ENCODE measurements around the gene NXN. TPM values are rescaled to one million over a fixed set of nuclear protein-coding genes. Genes with fewer than 3 reads are reported as not detected.
A peak's percentile ranks its signal among the peaks of the same experiment; 100 is the strongest.
"Not testable (repeated sequence)": the region's sequence is repeated elsewhere in the genome, so short reads cannot be mapped to it uniquely, and the experiment has no call there.

The NXN gene
- total RNA-seq, 2 donors from 2014 or later = 0.37 to 0.95 TPM

GRCh38 chr17:896454-896853 lies 83.1 kb downstream of the NXN start:
- Mint-ChIP-seq H3K36me3 (ENCODE audit: low read depth) (no peaks in the 10 kb centered on the region), H3K4me3 (no peak overlapping the region), H3K27ac (no peak overlapping the region), H3K4me1 (no peaks in the 10 kb centered on the region), H3K9me3 (no peaks in the 10 kb centered on the region), H3K27me3 (peaks cover 27% of the 10 kb centered on the region)
- ATAC-seq (replicated peaks) = no peak

- H3K27ac Mint-ChIP-seq = no peak overlapping the region
- no peaks in the 10 kb centered on the region for H3K4me1 Mint-ChIP-seq
- ATAC-seq (replicated peaks) = no peak
- H3K36me3 Mint-ChIP-seq (ENCODE audit: low read depth) = no peaks in the 10 kb centered on the region
- H3K27me3 Mint-ChIP-seq = peaks cover 11% of the 10 kb centered on the region
- H3K9me3 Mint-ChIP-seq = no peaks in the 10 kb centered on the region
- no peak overlapping the region for H3K4me3 Mint-ChIP-seq
Observed at GRCh38 chr17:892958-893357, 86.6 kb downstream of the NXN start.

GRCh38 chr17:888998-889441 lies 90.6 kb downstream of the NXN start:
- Mint-ChIP-seq H3K27me3 (peaks cover 8% of the 10 kb centered on the region), H3K4me1 (no peaks in the 10 kb centered on the region), H3K36me3 (ENCODE audit: low read depth) (no peaks in the 10 kb centered on the region), H3K4me3 (no peak overlapping the region), H3K9me3 (no peaks in the 10 kb centered on the region), H3K27ac (peak overlapping the region; percentile 16)
- peak; percentile 82 for ATAC-seq (replicated peaks)

GRCh38 chr17:887551-888209 lies 91.9 kb downstream of the NXN start:
- Mint-ChIP-seq H3K4me1 (no peaks in the 10 kb centered on the region), H3K27ac (no peak overlapping the region)

GRCh38 chr17:885971-886571 lies 93.5 kb downstream of the NXN start:
- Mint-ChIP-seq H3K27ac (no peak overlapping the region), H3K4me1 (no peaks in the 10 kb centered on the region), H3K9me3 (no peaks in the 10 kb centered on the region), H3K4me3 (no peak overlapping the region), H3K36me3 (ENCODE audit: low read depth) (no peaks in the 10 kb centered on the region), H3K27me3 (peaks cover 11% of the 10 kb centered on the region)
- ATAC-seq (replicated peaks) = no peak

More at GRCh38 chr17:887551-888209, 91.9 kb downstream of the NXN start:
- Mint-ChIP-seq H3K4me3 (no peak overlapping the region), H3K36me3 (ENCODE audit: low read depth) (no peaks in the 10 kb centered on the region), H3K9me3 (no peaks in the 10 kb centered on the region), H3K27me3 (peaks cover 8% of the 10 kb centered on the region)
- no peak for ATAC-seq (replicated peaks)

- ATAC-seq (replicated peaks) = no peak
- peaks cover 18% of the 10 kb centered on the region for H3K27me3 Mint-ChIP-seq
- H3K27ac Mint-ChIP-seq = no peak overlapping the region
- H3K36me3 Mint-ChIP-seq (ENCODE audit: low read depth) = no peaks in the 10 kb centered on the region
- no peaks in the 10 kb centered on the region for H3K9me3 Mint-ChIP-seq
- peaks cover 4% of the 10 kb centered on the region for H3K4me1 Mint-ChIP-seq
- H3K4me3 Mint-ChIP-seq = no peak overlapping the region
Observed at GRCh38 chr17:883586-883962, 96.0 kb downstream of the NXN start.

GRCh38 chr17:882827-883585 lies 96.6 kb downstream of the NXN start:
- H3K27ac Mint-ChIP-seq = no peak overlapping the region
- no peak for ATAC-seq (replicated peaks)
- no peaks in the 10 kb centered on the region for H3K9me3 Mint-ChIP-seq
- H3K27me3 Mint-ChIP-seq = peaks cover 19% of the 10 kb centered on the region
- peaks cover 4% of the 10 kb centered on the region for H3K4me1 Mint-ChIP-seq
- H3K36me3 Mint-ChIP-seq (ENCODE audit: low read depth) = no peaks in the 10 kb centered on the region
- no peak overlapping the region for H3K4me3 Mint-ChIP-seq

GRCh38 chr17:881778-882177 lies 97.8 kb downstream of the NXN start:
- no peak for ATAC-seq (replicated peaks)
- Mint-ChIP-seq H3K9me3 (no peaks in the 10 kb centered on the region), H3K4me1 (peaks cover 4% of the 10 kb centered on the region), H3K27me3 (peaks cover 23% of the 10 kb centered on the region), H3K36me3 (ENCODE audit: low read depth) (no peaks in the 10 kb centered on the region), H3K4me3 (no peak overlapping the region), H3K27ac (no peak overlapping the region)

GRCh38 chr17:880443-881269 lies 98.9 kb downstream of the NXN start:
- Mint-ChIP-seq H3K36me3 (ENCODE audit: low read depth) (no peaks in the 10 kb centered on the region), H3K4me1 (peaks cover 9% of the 10 kb centered on the region), H3K4me3 (no peak overlapping the region), H3K9me3 (no peaks in the 10 kb centered on the region), H3K27me3 (peaks cover 27% of the 10 kb centered on the region), H3K27ac (no peak overlapping the region)
- ATAC-seq (replicated peaks) = no peak

GRCh38 chr17:879546-880442 lies 99.8 kb downstream of the NXN start:
- peak; percentile 77 for ATAC-seq (replicated peaks)
- Mint-ChIP-seq H3K36me3 (ENCODE audit: low read depth) (no peaks in the 10 kb centered on the region), H3K27ac (no peak overlapping the region), H3K4me3 (no peak overlapping the region), H3K4me1 (peaks cover 9% of the 10 kb centered on the region), H3K9me3 (no peaks in the 10 kb centered on the region), H3K27me3 (peaks cover 30% of the 10 kb centered on the region)

- Mint-ChIP-seq H3K4me3 (no peak overlapping the region), H3K27me3 (peaks cover 28% of the 10 kb centered on the region), H3K27ac (no peak overlapping the region), H3K9me3 (no peaks in the 10 kb centered on the region), H3K4me1 (peaks cover 9% of the 10 kb centered on the region), H3K36me3 (ENCODE audit: low read depth) (no peaks in the 10 kb centered on the region)
- ATAC-seq (replicated peaks) = no peak
Observed at GRCh38 chr17:877630-878029, 101.9 kb downstream of the NXN start.

GRCh38 chr17:876272-876671 lies 103.3 kb downstream of the NXN start:
- ATAC-seq (replicated peaks) = peak; percentile 52
- H3K27ac Mint-ChIP-seq = no peak overlapping the region
- H3K9me3 Mint-ChIP-seq = no peaks in the 10 kb centered on the region
- no peaks in the 10 kb centered on the region for H3K36me3 Mint-ChIP-seq (ENCODE audit: low read depth)
- peaks cover 13% of the 10 kb centered on the region for H3K4me1 Mint-ChIP-seq
- H3K4me3 Mint-ChIP-seq = peak overlapping the region; percentile 9
- H3K27me3 Mint-ChIP-seq = peaks cover 33% of the 10 kb centered on the region

- H3K27ac Mint-ChIP-seq; H3K36me3 Mint-ChIP-seq (ENCODE audit: low read depth); H3K4me1 Mint-ChIP-seq; ATAC-seq (replicated peaks); H3K9me3 Mint-ChIP-seq; H3K4me3 Mint-ChIP-seq: not testable (repeated sequence)
- H3K27me3 Mint-ChIP-seq = peaks cover 30% of the 10 kb centered on the region
Observed at GRCh38 chr17:874590-874989, 105.0 kb downstream of the NXN start.

Measured in activated T-helper 17 cell treated with anti-CD3 and anti-CD28 coated beads, Interleukin-2, amount 50 U/mL, for 72 hours (primary cell).